Mesodermal cell (in vitro differentiated cells): ENCODE data around the gene ABCC11.
"Not testable (repeated sequence)": the region's sequence is repeated elsewhere in the genome, so short reads cannot be mapped to it uniquely, and the experiment has no call there.

ENCODE experiments used
- H3K27ac ChIP-seq: 2 replicates; pipeline ENCODE4 v1.7.0; 2013; ENCODE audit warnings: mild to moderate bottlenecking, low read depth, low read length, moderate library complexity; ENCODE audit not compliant: severe bottlenecking
- H3K36me3 ChIP-seq: 2 replicates; pipeline ENCODE4 v1.7.1; 2013; ENCODE audit warnings: mild to moderate bottlenecking, low read length, moderate library complexity; ENCODE audit not compliant: control insufficient read depth, insufficient read depth
- H3K4me1 ChIP-seq: one replicate; pipeline ENCODE4 v1.7.1; 2013; ENCODE audit warnings: mild to moderate bottlenecking, low read length; ENCODE audit not compliant: insufficient read depth, control insufficient read depth, poor library complexity, severe bottlenecking
- H3K4me3 ChIP-seq: 2 replicates; pipeline ENCODE4 v1.7.0; 2013; ENCODE audit warnings: low read length, control low read depth, mild to moderate bottlenecking; ENCODE audit not compliant: insufficient read depth, poor library complexity, severe bottlenecking; ENCODE audit errors: extremely low read depth
- H3K9me3 ChIP-seq: 2 replicates; pipeline ENCODE4 v1.7.1; 2013; ENCODE audit warnings: mild to moderate bottlenecking, low read length, moderate library complexity; ENCODE audit not compliant: control insufficient read depth
- WGBS, 2 experiments: methylation state at CpG; one replicate each; pipeline ENCODE4 v1.1.5; 2013; ENCODE audit warnings: missing lambda C conversion rate in 2 of 2; ENCODE audit not compliant: insufficient coverage in 2 of 2; 5-methylcytosine and 5-hydroxymethylcytosine counted together

ABCC11 gene

DNA sequence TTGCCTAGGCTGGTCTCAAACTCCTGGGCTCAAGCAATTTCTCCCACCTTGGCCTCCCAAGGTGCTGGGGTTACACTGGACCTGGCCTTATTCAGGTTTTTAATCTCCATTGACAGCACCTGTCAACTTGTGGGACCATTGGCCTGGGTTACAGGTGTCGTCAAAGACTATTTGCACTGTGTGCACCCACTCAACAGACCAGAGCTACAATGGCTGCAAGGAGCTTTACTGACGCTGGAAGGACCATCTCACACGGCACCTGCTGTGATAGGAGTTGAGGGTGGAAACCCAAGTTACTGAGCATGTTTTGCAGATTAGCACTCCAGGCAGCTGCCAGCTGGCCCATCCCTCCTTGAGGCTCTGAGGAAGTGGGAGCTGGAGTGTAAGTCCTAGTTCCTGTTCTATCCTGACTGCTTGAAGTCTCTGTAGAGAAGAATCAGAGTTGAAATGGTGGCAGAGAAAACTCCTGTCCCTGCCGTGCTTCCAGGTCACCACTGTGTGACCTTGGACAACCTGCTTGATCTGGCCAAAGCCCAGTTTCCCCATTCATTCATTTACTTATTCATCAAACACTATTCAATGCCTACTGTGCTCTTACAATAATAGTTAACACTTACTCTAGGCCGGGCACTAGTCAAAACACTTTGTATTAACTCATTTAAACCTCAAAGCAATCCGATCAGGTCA lies 45.7 kb downstream of the ABCC11 start:
- Histone ChIP-seq H3K36me3 (no peaks in the 10 kb centered on the region), H3K4me3 (no peak overlapping the region), H3K9me3 (no peaks in the 10 kb centered on the region), H3K27ac (no peak overlapping the region), H3K4me1 (no peaks in the 10 kb centered on the region)
- 77 to 97% methylated on average over 6 of the region's 6 CpGs for WGBS, 2 experiments

DNA sequence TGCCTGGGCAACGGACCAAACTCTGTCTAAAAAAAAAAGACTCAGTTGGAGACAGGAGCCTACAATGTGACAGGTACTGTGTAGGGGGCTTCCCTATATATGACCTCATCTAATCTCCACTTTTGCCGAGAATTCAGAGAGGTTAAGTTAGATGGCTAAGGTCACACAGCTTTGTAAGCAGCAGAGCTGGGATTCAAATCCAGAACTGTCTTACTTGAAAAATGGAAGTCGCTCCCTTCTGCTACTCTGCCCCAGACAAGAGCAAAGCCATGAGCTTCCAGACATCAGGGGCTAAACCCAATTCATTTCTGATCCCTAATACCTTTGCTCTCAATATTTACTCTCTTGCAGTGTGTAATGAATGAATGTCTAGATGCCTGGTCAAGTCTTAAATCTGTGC lies 50.0 kb downstream of the ABCC11 start:
- WGBS, 2 experiments: 82 to 86% methylated on average over 2 of the region's 3 CpGs
- Histone ChIP-seq H3K4me1 (no peaks in the 10 kb centered on the region), H3K36me3 (no peaks in the 10 kb centered on the region), H3K4me3 (no peak overlapping the region), H3K27ac (no peak overlapping the region), H3K9me3 (no peaks in the 10 kb centered on the region)

DNA sequence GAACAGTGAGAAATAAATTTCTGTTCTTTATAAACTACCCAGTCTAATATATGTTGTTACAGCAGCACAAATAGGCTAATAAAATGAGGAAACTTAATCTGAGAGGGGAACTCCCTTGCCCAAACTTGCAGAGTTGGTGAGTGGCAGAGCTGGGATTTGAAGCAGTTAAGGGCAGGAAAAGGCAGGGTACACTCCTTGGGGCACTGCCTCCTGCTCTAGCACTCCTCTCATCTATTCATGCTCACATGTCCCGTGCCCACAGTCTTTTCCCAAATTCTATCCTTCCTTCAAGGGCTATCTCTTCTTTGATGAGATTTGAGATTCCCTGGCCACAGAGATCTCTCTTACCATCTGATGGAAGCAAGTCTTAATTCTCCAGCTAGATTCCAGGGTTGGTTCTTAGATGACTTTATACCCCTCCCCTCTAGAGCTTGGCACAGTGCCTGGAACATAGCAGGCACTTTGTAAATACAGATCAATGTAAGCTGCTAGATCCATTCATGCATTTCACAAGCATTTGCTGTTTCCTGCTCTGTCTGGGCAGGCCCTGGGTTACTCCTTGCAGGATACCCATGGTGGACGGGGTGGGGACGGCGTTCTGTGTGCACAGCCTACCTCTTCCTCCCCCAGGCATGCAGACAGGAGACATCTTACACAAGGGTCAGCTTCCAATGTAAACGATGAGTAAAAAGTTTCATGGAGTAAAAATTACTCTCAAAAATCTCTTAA lies 52.3 kb downstream of the ABCC11 start:
- no peaks in the 10 kb centered on the region for H3K9me3 ChIP-seq
- H3K4me1 ChIP-seq: no peaks in the 10 kb centered on the region
- H3K27ac ChIP-seq: no peak overlapping the region
- H3K4me3 ChIP-seq: no peak overlapping the region
- H3K36me3 ChIP-seq: no peaks in the 10 kb centered on the region
- WGBS, 2 experiments: 86% methylated on average over 1 of the region's 5 CpGs; no CpG with 5 or more reads in 1 of the 2 experiments

DNA sequence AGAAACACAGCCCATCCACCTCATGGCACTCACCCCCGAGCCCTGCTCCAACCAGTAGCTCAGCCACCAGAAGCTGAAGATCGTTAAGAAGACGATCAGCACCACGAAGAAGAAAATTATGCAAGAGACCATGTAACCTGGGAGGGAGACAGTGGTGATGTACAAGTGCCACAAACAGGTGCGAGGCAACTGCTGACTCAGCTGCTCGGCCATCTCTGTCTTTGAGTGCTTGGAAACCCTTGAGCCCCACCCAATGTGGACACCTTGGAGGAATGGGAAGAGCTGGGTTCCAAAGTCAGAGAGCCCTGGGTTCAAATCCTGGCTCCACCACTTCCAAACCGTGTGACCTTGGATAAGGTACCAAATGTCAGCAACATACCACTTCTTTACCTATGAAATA lies 53.5 kb downstream of the ABCC11 start:
- H3K36me3 ChIP-seq: no peaks in the 10 kb centered on the region
- H3K9me3 ChIP-seq: no peaks in the 10 kb centered on the region
- H3K4me3 ChIP-seq: no peak overlapping the region
- no peak overlapping the region for H3K27ac ChIP-seq
- WGBS, 2 experiments: 83 to 97% methylated on average over 5 to 6 of the region's 7 CpGs
- no peaks in the 10 kb centered on the region for H3K4me1 ChIP-seq

DNA sequence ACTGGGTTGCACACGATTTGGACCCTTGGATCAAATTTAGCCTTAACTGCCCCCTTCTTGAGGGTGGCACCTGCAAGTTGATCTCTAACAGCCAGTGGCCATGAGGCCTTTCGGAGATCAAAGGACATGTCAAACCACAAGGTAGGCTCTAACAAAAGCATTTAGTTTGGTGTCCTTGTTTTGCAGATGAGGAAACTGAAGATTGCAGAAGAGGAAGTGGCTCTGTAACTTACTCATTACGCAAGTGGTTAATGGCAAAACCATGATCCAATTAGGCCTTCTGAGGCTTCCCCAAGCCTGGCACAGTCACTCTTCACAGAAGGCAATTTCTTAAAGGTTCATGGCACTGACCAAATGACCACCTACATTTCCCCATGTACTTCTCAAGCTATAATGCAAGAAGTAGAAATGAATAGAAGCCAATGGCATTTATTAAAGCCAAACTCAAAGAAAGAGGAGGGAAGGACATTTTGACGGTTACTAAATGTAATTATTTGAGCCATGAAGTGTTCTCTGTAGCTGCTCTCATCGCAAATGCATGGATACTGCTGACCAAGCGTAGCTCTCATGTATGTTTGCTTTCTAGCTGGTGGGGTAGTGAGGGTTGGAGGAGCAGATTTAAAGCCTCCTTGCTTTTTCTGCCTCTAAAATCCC lies 58.8 kb downstream of the ABCC11 start:
- Histone ChIP-seq H3K27ac (no peak overlapping the region), H3K4me3 (no peak overlapping the region), H3K4me1 (no peaks in the 10 kb centered on the region), H3K9me3 (no peaks in the 10 kb centered on the region), H3K36me3 (no peaks in the 10 kb centered on the region)
- WGBS, 2 experiments: 90 to 95% methylated on average over 4 to 6 of the region's 6 CpGs

DNA sequence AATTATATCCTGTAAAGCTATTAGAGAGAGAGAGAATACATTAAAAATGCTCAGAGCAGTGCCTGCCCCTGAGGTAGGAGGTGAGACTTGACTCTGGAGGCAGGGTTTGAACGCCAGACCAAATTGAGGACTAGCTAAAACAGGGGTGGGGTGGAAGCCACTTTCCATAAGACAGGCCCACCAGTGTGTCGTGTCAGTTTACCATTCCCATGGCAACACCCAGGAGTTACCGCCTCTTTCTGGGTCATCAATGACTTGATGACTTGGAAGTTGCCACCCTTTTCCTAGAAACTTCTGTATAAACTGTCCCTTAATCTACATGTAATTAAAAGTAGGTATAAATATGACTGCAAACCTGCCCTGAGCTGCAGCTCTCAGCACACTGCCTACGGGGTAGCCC lies 59.6 kb downstream of the ABCC11 start:
- Histone ChIP-seq H3K4me3 (no peak overlapping the region), H3K9me3 (no peaks in the 10 kb centered on the region), H3K27ac (no peak overlapping the region), H3K36me3 (no peaks in the 10 kb centered on the region), H3K4me1 (no peaks in the 10 kb centered on the region)
- WGBS, 2 experiments: 82 to 100% methylated on average over 2 to 3 of the region's 4 CpGs

DNA sequence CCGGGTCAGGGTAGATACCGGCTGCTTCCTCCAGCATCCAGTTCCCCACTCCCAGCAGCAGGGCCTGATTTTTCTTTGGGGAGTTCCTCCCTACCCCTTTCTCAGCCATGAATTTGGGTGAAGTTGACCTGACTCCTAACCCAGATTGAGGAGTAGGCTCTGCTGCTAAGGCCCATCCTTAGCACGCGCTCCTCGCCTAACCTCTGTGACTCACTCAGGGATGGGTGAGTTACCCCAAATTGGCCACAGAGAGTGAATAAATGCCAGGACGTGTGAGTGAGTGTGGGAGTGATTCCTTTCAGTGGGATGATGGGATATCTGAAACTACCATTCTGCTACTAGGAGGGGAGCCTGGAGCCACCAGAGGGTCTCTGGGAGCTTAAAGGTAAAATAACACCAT lies 62.7 kb downstream of the ABCC11 start:
- no peak overlapping the region for H3K4me3 ChIP-seq
- no peaks in the 10 kb centered on the region for H3K36me3 ChIP-seq
- no peak overlapping the region for H3K27ac ChIP-seq
- 82 to 91% methylated on average over 6 of the region's 6 CpGs for WGBS, 2 experiments
- no peaks in the 10 kb centered on the region for H3K4me1 ChIP-seq
- H3K9me3 ChIP-seq: no peaks in the 10 kb centered on the region

DNA sequence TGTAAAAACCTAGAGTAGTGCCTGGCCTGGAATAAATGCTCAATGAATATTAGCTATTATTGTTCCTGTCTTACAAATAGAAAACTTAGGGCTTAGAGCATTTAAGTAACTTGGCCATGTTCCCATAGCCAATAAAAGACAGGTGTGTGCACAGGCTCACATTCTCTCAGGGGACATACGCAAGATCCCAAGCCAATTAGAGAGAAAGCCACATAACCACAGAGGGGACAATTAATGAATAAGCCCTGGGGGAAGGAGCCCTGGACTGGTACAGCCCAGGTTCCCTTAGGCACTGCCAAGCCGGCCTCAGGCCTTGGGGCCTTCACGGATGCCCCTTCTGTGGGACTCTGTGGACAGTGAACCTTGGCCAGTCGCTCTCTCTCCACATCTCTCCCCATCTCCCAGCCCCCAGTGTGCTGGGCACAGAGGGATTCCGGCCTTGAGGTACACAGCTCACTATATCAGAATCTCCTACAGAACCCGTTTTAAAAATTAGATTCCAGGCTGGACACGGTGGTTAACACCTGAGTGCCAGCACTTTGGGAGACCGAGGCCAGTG lies 64.3 kb downstream of the ABCC11 start:
- H3K9me3 ChIP-seq: no peaks in the 10 kb centered on the region
- no peak overlapping the region for H3K4me3 ChIP-seq
- WGBS, 2 experiments: 92 to 94% methylated on average over 7 to 8 of the region's 8 CpGs
- no peaks in the 10 kb centered on the region for H3K4me1 ChIP-seq
- H3K36me3 ChIP-seq: no peaks in the 10 kb centered on the region
- no peak overlapping the region for H3K27ac ChIP-seq

DNA sequence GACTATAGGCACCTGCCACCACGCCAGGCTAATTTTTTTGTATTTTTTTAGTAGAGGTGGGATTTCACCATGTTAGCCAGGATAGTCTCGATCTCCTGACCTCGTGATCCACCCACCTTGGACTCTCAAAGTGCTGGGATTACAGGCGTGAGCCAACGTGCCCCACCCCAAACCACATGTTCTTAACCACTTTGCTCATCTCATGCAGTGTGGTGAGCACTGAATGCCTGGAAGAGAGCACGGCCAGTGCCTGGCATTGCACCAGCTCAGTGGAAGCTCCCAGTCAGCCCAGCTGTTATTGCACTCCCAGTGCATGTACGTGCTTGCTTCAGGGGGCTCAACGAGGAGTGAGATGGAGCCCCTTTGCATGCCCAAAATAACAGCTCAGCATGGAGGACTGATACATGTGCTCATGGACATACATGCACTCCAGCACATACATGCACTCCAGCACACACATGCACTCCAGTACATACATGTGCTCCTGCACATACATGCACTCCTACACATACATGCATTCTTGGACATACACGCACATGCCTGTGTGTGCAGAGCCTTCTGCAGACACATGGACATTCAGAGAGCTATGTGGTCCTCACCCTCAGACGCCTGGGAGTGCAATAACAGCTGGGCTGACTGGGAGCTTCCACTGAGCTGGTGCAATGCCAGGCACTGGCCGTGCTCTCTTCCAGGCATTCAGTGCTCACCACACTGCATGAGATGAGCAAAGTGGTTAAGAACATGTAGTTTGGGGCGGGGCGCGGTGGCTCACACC lies 65.4 kb downstream of the ABCC11 start:
- H3K4me1 ChIP-seq, H3K9me3 ChIP-seq, H3K27ac ChIP-seq, H3K36me3 ChIP-seq, H3K4me3 ChIP-seq: not testable (repeated sequence)
- 92 to 94% methylated on average over 9 to 13 of the region's 14 CpGs for WGBS, 2 experiments

DNA sequence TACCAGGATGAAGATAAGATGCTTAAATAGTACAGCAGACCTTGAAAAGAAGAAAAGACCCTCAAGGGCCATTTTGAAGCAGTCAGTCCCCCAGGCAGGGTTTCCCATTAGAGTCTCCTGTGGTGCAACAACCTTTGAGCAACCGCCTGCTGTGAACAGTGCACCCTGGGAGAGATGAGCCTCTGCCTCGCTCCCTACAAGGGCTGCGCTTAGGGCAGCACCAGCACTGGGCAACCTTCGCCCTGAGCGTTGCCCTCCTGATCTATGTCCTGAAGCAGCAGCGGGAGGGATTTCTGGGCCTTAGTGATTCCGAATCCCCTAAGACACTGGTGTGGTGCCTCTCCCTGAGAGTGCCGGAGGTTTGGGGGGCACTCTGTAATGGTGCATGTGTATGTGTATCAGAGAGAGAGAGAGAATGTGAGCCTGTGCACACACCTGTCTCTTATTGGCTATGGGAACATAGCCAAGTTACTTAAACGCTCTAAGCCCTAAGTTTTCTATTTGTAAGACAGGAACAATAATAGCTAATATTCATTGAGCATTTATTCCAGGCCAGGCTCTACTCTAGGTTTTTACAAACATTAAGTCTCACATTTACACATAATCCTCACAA lies 66.4 kb downstream of the ABCC11 start:
- H3K27ac ChIP-seq: no peak overlapping the region
- no peaks in the 10 kb centered on the region for H3K36me3 ChIP-seq
- no peaks in the 10 kb centered on the region for H3K4me1 ChIP-seq
- no peaks in the 10 kb centered on the region for H3K9me3 ChIP-seq
- no peak overlapping the region for H3K4me3 ChIP-seq
- 90 to 92% methylated on average over 5 to 8 of the region's 9 CpGs for WGBS, 2 experiments
